ENCODE data around the gene LRRC74A. TPM values are rescaled to one million over a fixed set of nuclear protein-coding genes. Genes with fewer than 3 reads are reported as not detected.

Gene LRRC74A
- total and polyA plus RNA-seq, 7 donors = not detected

GRCh38 chr14:76881348-76881747, 55.1 kb downstream of the LRRC74A start:
- intact Hi-C loops (cut with DNase I) = no loop called here
- H3K4me1 ChIP-seq = no peaks in the 10 kb centered on the region
- no peaks in the 10 kb centered on the region for H3K27me3 ChIP-seq (ENCODE audit: insufficient read depth in 3 of 3, low read length in 2 of 3)
- no peaks in the 10 kb centered on the region for H3K36me3 ChIP-seq (ENCODE audit: insufficient read depth in 1 of 2, low read depth in 1 of 2)
- no peak for TF ChIP-seq CTCF (IDR thresholded peaks at IDR 0.05)
- no peak overlapping the region for H3K27ac ChIP-seq
- no peak for ATAC-seq
- no peak overlapping the region for H3K4me3 ChIP-seq
- H3K9me3 ChIP-seq = no peaks in the 10 kb centered on the region
- DNase-seq = no peak
- WGBS, 3 donors = 56 to 80% (median 62%) methylated on average over 6 of the region's 6 CpGs

- DNase-seq = peak in 1 of 2 donors; percentile 63
- Histone ChIP-seq H3K27me3 (ENCODE audit: insufficient read depth in 3 of 3, low read length in 2 of 3) (no peaks in the 10 kb centered on the region), H3K9me3 (no peaks in the 10 kb centered on the region), H3K27ac (no peak overlapping the region), H3K4me1 (no peaks in the 10 kb centered on the region), H3K36me3 (ENCODE audit: insufficient read depth in 1 of 2, low read depth in 1 of 2) (no peaks in the 10 kb centered on the region), H3K4me3 (no peak overlapping the region)
- no peak for ATAC-seq
- WGBS, 3 donors = 33 to 50% (median 35%) methylated on average over 5 of the region's 5 CpGs
- no peak for TF ChIP-seq CTCF (IDR thresholded peaks at IDR 0.05)
- intact Hi-C loops (cut with DNase I) = no loop called here
Observed at GRCh38 chr14:76882651-76883050, 56.4 kb downstream of the LRRC74A start.

GRCh38 chr14:76883447-76883846, 57.2 kb downstream of the LRRC74A start:
- intact Hi-C loops (cut with DNase I) = no loop called here
- ATAC-seq = no peak
- 80 to 84% (median 82%) methylated on average over 6 of the region's 6 CpGs for WGBS, 3 donors
- H3K4me1 ChIP-seq = no peaks in the 10 kb centered on the region
- H3K27me3 ChIP-seq (ENCODE audit: insufficient read depth in 3 of 3, low read length in 2 of 3) = no peaks in the 10 kb centered on the region
- no peak overlapping the region for H3K27ac ChIP-seq
- H3K4me3 ChIP-seq = no peak overlapping the region
- H3K36me3 ChIP-seq (ENCODE audit: insufficient read depth in 1 of 2, low read depth in 1 of 2) = no peaks in the 10 kb centered on the region
- no peak for TF ChIP-seq CTCF (IDR thresholded peaks at IDR 0.05)
- no peaks in the 10 kb centered on the region for H3K9me3 ChIP-seq
- no peak for DNase-seq

- Histone ChIP-seq H3K4me1 (no peaks in the 10 kb centered on the region), H3K27ac (peak overlapping the region; percentile 16), H3K27me3 (ENCODE audit: insufficient read depth in 3 of 3, low read length in 2 of 3) (no peaks in the 10 kb centered on the region), H3K4me3 (no peak overlapping the region), H3K9me3 (no peaks in the 10 kb centered on the region), H3K36me3 (ENCODE audit: insufficient read depth in 1 of 2, low read depth in 1 of 2) (no peaks in the 10 kb centered on the region)
- no peak for TF ChIP-seq CTCF (IDR thresholded peaks at IDR 0.05)
- WGBS, 3 donors = 85 to 87% (median 85%) methylated on average over 6 of the region's 6 CpGs
- ATAC-seq = no peak
- intact Hi-C loops (cut with DNase I) = no loop called here
- no peak for DNase-seq
Observed at GRCh38 chr14:76884394-76884793, 58.2 kb downstream of the LRRC74A start.

GRCh38 chr14:76884853-76885276, 58.7 kb downstream of the LRRC74A start:
- H3K4me3 ChIP-seq = no peak overlapping the region
- ATAC-seq (peak in 2 of 4 donors; percentile 38 to 67), DNase-seq (peak; percentile 40 to 71)
- intact Hi-C loops (cut with DNase I) = no loop called here
- H3K4me1 ChIP-seq = no peaks in the 10 kb centered on the region
- TF ChIP-seq CTCF (IDR thresholded peaks at IDR 0.05) = no peak
- peak overlapping the region; percentile 16 for H3K27ac ChIP-seq
- WGBS, 3 donors = 63 to 70% (median 68%) methylated on average over 14 of the region's 14 CpGs
- H3K9me3 ChIP-seq = no peaks in the 10 kb centered on the region
- H3K36me3 ChIP-seq (ENCODE audit: insufficient read depth in 1 of 2, low read depth in 1 of 2) = no peaks in the 10 kb centered on the region
- no peaks in the 10 kb centered on the region for H3K27me3 ChIP-seq (ENCODE audit: insufficient read depth in 3 of 3, low read length in 2 of 3)
